PC-3 (cell line): Measurements from ENCODE around the gene SCNM1. TPM values are rescaled to one million over a fixed set of nuclear protein-coding genes. Genes with fewer than 3 reads are reported as not detected.

Experiments used
- ATAC-seq: fragments of 200-7000 bp; cut with Tn5 transposase; 2 replicates; pipeline ENCODE4 v1.9.1; 2020; ENCODE audit warnings: mild to moderate bottlenecking, moderate library complexity
- BruUV-seq: library from RNA; stranded (reverse); fragments of 400-500 nt; replicated peaks from 2 replicates; lab custom pipeline; 2021; lab: Mats Ljungman, UMichigan
- CTCF ChIA-PET: fragments of 300-600 bp; sonication (Branson Sonifier 250); formaldehyde crosslinking; loops from one replicate; lab custom pipeline; 2022; ENCODE audit warnings: antibody characterized with exemption; lab: Charles Lee
- POLR2A ChIA-PET: fragments of 300-600 bp; sonication (Branson Sonifier 250); formaldehyde crosslinking; loops from one replicate; lab custom pipeline; 2022; ENCODE audit warnings: antibody characterized with exemption; ENCODE audit not compliant: unreplicated experiment; lab: Charles Lee
- DNase-seq: peaks from one replicate; pipeline ENCODE4 v3.0.0-alpha.2; 2015
- H2AFZ ChIP-seq: fragments of 300-600 bp; sonication (generic); 2 replicates; pipeline ENCODE4 v1.6.0; 2016; ENCODE audit warnings: antibody characterized with exemption, low read length
- H3F3A ChIP-seq: fragments of 300-600 bp; sonication (generic); one replicate; pipeline ENCODE4 v1.6.0; 2017; ENCODE audit warnings: antibody characterized with exemption, low read length, control low read depth, mild to moderate bottlenecking; ENCODE audit not compliant: unreplicated experiment
- H3K27ac ChIP-seq: fragments of 300-600 bp; sonication (generic); 2 replicates; pipeline ENCODE4 v1.5.1; 2016; ENCODE audit warnings: mild to moderate bottlenecking, low read length
- H3K27me3 ChIP-seq: fragments of 300-600 bp; sonication (generic); 2 replicates; pipeline ENCODE4 v1.6.1; 2016; ENCODE audit warnings: low read length, mixed read lengths
- H3K36me3 ChIP-seq: fragments of 300-600 bp; sonication (generic); 2 replicates; pipeline ENCODE4 v1.6.1; 2016; ENCODE audit warnings: low read depth, mixed run types, low read length, mixed read lengths
- H3K4me1 ChIP-seq: fragments of 300-600 bp; sonication (generic); 2 replicates; pipeline ENCODE4 v1.5.1; 2016; ENCODE audit warnings: low read length; ENCODE audit not compliant: insufficient read depth
- H3K4me2 ChIP-seq: fragments of 300-600 bp; sonication (generic); 2 replicates; pipeline ENCODE4 v1.6.0; 2016; ENCODE audit warnings: low read length
- H3K4me3 ChIP-seq: fragments of 300-600 bp; sonication (generic); 2 replicates; pipeline ENCODE4 v1.5.1; 2016; ENCODE audit warnings: mild to moderate bottlenecking, low read length, mixed read lengths
- H3K79me2 ChIP-seq: fragments of 300-600 bp; sonication (generic); 2 replicates; pipeline ENCODE4 v1.6.1; 2017; ENCODE audit warnings: low read length, mixed read lengths
- H3K9ac ChIP-seq: fragments of 300-600 bp; sonication (generic); 2 replicates; pipeline ENCODE4 v1.6.0; 2016; ENCODE audit warnings: mild to moderate bottlenecking, low read length
- H3K9me2 ChIP-seq: fragments of 300-600 bp; sonication (generic); replicated peaks from 2 replicates; pipeline ENCODE4 v1.6.1; 2016; ENCODE audit warnings: mixed run types, low read length, mixed read lengths
- H3K9me3 ChIP-seq: fragments of 300-600 bp; sonication (generic); 2 replicates; pipeline ENCODE4 v1.6.1; 2016; ENCODE audit warnings: low read length, mixed read lengths
- H4K20me1 ChIP-seq: fragments of 300-600 bp; sonication (generic); 2 replicates; pipeline ENCODE4 v1.6.1; 2016; ENCODE audit warnings: low read length, mixed read lengths
- EZH2 ChIP-seq: fragments of 300-600 bp; sonication (generic); IDR thresholded peaks from one replicate; pipeline ENCODE4 v1.6.1; 2017; ENCODE audit warnings: antibody characterized with exemption, mild to moderate bottlenecking, low read length; ENCODE audit not compliant: unreplicated experiment
- EZH2phosphoT487 ChIP-seq: fragments of 300-600 bp; sonication (generic); IDR thresholded peaks from 2 replicates; pipeline ENCODE4 v1.6.1; 2018; ENCODE audit warnings: mild to moderate bottlenecking, antibody characterized with exemption, low read length, borderline replicate concordance
- intact Hi-C: fragments of 100-400 bp; cut with micrococcal nuclease; formaldehyde crosslinking; loops from 2 replicates; pipeline ENCODE4 v1.9.0; 2023
- total RNA-seq: library from RNA; depleted of rRNA; stranded (reverse); fragments of >200 nt; gene quantifications from 2 replicates; pipeline ENCODE4 v1.2.3, GENCODE V29; 2014
- TF ChIP-seq, protein P1 (sequence below): fragments of 300-600 bp; sonication (generic); conservative IDR thresholded peaks from 2 replicates; pipeline ENCODE4 v1.5.1; 2017; ENCODE audit warnings: antibody characterized with exemption, low read depth, mild to moderate bottlenecking, low read length

Gene SCNM1
- total RNA-seq, 1 experiment from 2014 or later, result 80.3 TPM

DNA sequence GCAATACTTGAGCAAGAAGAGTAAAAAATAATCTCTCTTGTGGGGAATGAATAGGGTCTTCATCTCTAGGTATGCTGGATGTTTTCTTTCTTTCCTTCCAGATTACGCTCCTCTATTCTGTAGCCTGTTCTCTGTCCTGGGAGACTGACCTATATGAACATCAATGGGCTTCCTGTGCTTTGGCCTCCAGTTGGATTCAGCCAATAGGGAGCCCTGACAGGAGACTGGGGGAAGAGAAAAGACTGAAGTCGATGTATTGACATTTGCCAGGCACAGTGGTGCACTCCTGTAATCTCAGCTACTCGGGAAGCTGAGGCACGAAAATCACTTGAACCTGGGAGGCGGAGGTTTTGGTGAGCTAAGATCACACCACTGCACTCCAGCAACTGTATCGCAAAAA is 37.1 kb upstream of the SCNM1 start:
- ATAC-seq, result no peak
- H3K4me1 ChIP-seq, result no peaks in the 10 kb centered on the region
- no peak overlapping the region for H2AFZ ChIP-seq
- DNase-seq, result no peak
- BruUV-seq, result no TSS peak
- no peaks in the 10 kb centered on the region for H3K9me3 ChIP-seq
- ChIA-PET POLR2A (no interaction called here), CTCF (interaction anchor here (0.7 kb wide), 1 partner anchor 25 kb away, joined by 10 read pairs; no protein-coding TSS in a partner anchor)
- no peaks in the 10 kb centered on the region for H3K79me2 ChIP-seq
- H4K20me1 ChIP-seq, result no peaks in the 10 kb centered on the region
- no peaks in the 10 kb centered on the region for H3K9me2 ChIP-seq
- no peak overlapping the region for H3K27ac ChIP-seq
- H3K4me3 ChIP-seq, result no peak overlapping the region
- H3F3A ChIP-seq, result no peaks in the 10 kb centered on the region
- H3K4me2 ChIP-seq, result no peak overlapping the region
- no peak overlapping the region for H3K9ac ChIP-seq
- intact Hi-C loops, result no loop called here
- TF ChIP-seq, protein P1, sequence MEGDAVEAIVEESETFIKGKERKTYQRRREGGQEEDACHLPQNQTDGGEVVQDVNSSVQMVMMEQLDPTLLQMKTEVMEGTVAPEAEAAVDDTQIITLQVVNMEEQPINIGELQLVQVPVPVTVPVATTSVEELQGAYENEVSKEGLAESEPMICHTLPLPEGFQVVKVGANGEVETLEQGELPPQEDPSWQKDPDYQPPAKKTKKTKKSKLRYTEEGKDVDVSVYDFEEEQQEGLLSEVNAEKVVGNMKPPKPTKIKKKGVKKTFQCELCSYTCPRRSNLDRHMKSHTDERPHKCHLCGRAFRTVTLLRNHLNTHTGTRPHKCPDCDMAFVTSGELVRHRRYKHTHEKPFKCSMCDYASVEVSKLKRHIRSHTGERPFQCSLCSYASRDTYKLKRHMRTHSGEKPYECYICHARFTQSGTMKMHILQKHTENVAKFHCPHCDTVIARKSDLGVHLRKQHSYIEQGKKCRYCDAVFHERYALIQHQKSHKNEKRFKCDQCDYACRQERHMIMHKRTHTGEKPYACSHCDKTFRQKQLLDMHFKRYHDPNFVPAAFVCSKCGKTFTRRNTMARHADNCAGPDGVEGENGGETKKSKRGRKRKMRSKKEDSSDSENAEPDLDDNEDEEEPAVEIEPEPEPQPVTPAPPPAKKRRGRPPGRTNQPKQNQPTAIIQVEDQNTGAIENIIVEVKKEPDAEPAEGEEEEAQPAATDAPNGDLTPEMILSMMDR, result no peak
- TF ChIP-seq EZH2, result no peak
- no peak for TF ChIP-seq EZH2phosphoT487
- no peaks in the 10 kb centered on the region for H3K27me3 ChIP-seq
- H3K36me3 ChIP-seq, result no peaks in the 10 kb centered on the region

DNA sequence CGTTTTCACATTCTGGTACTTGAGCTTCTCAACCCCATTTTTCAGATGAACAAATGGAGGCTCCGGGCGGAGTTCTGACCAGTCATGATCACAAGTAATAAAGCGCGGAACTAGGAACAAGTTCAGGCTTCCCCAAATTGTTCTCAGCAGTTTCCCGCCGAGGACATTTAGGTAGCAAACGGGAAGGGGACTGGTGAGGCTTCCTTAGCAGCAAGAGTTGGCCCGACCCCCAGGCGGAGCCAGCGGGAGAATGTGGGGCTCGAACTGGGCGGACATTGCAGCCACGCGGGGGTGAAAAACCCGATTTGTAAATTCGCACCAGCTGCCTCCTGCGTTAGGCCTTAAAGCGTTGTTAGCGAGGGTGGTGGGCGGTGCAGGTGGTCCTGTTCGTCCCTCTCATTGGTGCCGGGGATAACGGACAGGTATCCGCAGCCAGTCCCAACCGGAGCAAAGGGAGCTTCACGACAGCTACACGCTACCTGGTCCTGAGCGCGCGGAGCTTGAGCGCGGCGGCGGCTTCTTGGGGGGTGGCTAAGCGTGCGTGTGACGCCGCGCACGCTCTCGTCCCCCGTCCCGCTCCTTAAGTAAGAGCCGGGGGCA is 34.9 kb upstream of the SCNM1 start:
- ChIA-PET POLR2A (no interaction called here), CTCF (no interaction called here)
- TF ChIP-seq EZH2 (no peak), EZH2phosphoT487 (no peak)
- TF ChIP-seq, protein P1, result no peak
- H2AFZ ChIP-seq, result no peak overlapping the region
- no peaks in the 10 kb centered on the region for H3K4me1 ChIP-seq
- no TSS peak for BruUV-seq
- no peak overlapping the region for H3K4me2 ChIP-seq
- no peaks in the 10 kb centered on the region for H3K9me3 ChIP-seq
- H3K27ac ChIP-seq, result no peak overlapping the region
- H3K36me3 ChIP-seq, result no peaks in the 10 kb centered on the region
- no peaks in the 10 kb centered on the region for H3F3A ChIP-seq
- no peak for ATAC-seq
- DNase-seq, result no peak
- H3K79me2 ChIP-seq, result no peaks in the 10 kb centered on the region
- no peaks in the 10 kb centered on the region for H3K27me3 ChIP-seq
- intact Hi-C loops, result no loop called here
- no peak overlapping the region for H3K4me3 ChIP-seq
- no peak overlapping the region for H3K9ac ChIP-seq
- no peaks in the 10 kb centered on the region for H4K20me1 ChIP-seq
- no peaks in the 10 kb centered on the region for H3K9me2 ChIP-seq

DNA sequence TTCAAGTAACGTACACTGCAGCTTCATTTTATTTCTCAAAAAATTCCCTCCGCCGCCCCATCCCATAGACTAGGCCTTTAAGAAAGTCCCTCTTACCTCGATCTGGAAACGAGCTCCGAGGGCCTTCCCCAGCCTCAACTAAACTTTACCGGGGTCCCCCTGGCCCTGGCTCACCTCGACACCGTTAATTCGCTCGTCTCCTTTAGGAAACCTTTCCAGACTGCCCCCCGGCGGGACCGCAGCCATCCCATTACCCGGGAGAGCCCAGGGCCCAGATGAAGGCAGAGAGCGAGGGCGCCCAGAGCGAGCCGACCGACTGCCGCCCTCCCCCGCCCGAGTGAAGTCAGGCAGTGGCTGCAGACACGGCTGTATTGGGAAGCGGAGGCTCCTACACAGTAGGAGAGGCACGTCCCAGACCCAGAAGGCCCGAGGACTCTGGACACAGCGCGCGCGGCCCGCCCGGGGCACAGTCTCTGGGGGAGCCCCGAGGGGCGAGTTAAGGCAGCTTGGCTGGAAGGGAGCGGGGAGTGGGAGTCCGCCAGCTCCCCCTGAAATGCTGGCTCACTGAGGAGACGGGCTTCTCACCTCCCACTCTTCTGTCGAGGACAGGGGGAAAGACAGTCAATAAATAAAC is 34.1 kb upstream of the SCNM1 start:
- H3K9ac ChIP-seq, result no peak overlapping the region
- H4K20me1 ChIP-seq, result no peaks in the 10 kb centered on the region
- ChIA-PET CTCF (no interaction called here), POLR2A (no interaction called here)
- no peaks in the 10 kb centered on the region for H3K4me1 ChIP-seq
- no peaks in the 10 kb centered on the region for H3K9me3 ChIP-seq
- intact Hi-C loops, result no loop called here
- H3K79me2 ChIP-seq, result no peaks in the 10 kb centered on the region
- no peak overlapping the region for H2AFZ ChIP-seq
- H3K36me3 ChIP-seq, result no peaks in the 10 kb centered on the region
- no peak overlapping the region for H3K4me2 ChIP-seq
- H3K4me3 ChIP-seq, result no peak overlapping the region
- ATAC-seq (no peak), DNase-seq (no peak)
- no TSS peak for BruUV-seq
- H3K9me2 ChIP-seq, result no peaks in the 10 kb centered on the region
- H3K27ac ChIP-seq, result no peak overlapping the region
- H3K27me3 ChIP-seq, result no peaks in the 10 kb centered on the region
- TF ChIP-seq EZH2 (no peak), EZH2phosphoT487 (no peak)
- TF ChIP-seq, protein P1, result no peak
- H3F3A ChIP-seq, result no peaks in the 10 kb centered on the region
